Ovary (tissue), 3 donors: ENCODE results near the gene RASD1.

Source experiments
- CTCF ChIP-seq, 3 donors: fragments of 450-650 bp in 2 of 3; fragments of 200-600 bp in 1 of 3; IDR thresholded peaks; one replicate each; pipeline versions ENCODE4 v1.5.1 to v1.8.0; 2016 to 2022; ENCODE audit warnings: antibody characterized with exemption in 3 of 3, mild to moderate bottlenecking in 1 of 3
- EP300 ChIP-seq: sonication (generic); formaldehyde crosslinking; IDR thresholded peaks from one replicate; pipeline ENCODE4 v1.6.1; 2017; ENCODE audit warnings: antibody characterized with exemption
- POLR2A ChIP-seq: fragments of 450-650 bp; IDR thresholded peaks from one replicate; pipeline ENCODE4 v1.6.1; 2017; ENCODE audit warnings: antibody characterized with exemption, mild to moderate bottlenecking, moderate library complexity
- donor health status: DM: no; HTN: no; CAD: no.

GRCh38 chr17:17545984-17546383 lies 49.8 kb upstream of the RASD1 start:
- TF ChIP-seq POLR2A (no peak), CTCF (IDR thresholded peaks at IDR 0.05) (no peak), EP300 (no peak)
